PFSK-1 (cell line): ENCODE measurements around the gene HAPLN3.

Source experiments
- FOXP2 ChIP-seq: optimal IDR thresholded peaks from 2 replicates; pipeline ENCODE3; 2011; ENCODE audit warnings: borderline replicate concordance, control low read depth, inconsistent platforms; ENCODE audit not compliant: insufficient read depth; ENCODE audit errors: extremely low read length, extremely low read depth
- POLR2AphosphoS5 ChIP-seq: IDR thresholded peaks from 2 replicates; pipeline ENCODE4 v1.6.1; 2012; ENCODE audit warnings: low read depth, mild to moderate bottlenecking, control low read depth, low read length, moderate library complexity
- REST ChIP-seq, 2 experiments: IDR thresholded peaks; 2 replicates each; pipeline versions ENCODE4 v1.6.1 to v1.8.0; 2011 to 2012; ENCODE audit warnings: low read depth in 2 of 2, low read length in 2 of 2, control low read depth in 1 of 2, inconsistent platforms in 1 of 2, mild to moderate bottlenecking in 1 of 2, moderate library complexity in 1 of 2; ENCODE audit not compliant: insufficient read depth in 1 of 2
- SIN3A ChIP-seq: IDR thresholded peaks from 2 replicates; pipeline ENCODE4 v1.6.1; 2012; ENCODE audit warnings: mild to moderate bottlenecking, low read length, moderate library complexity, borderline replicate concordance; ENCODE audit not compliant: insufficient read depth
- TAF1 ChIP-seq: IDR thresholded peaks from 2 replicates; pipeline ENCODE4 v1.6.1; 2012; ENCODE audit warnings: low read length, control low read depth, borderline replicate concordance; ENCODE audit not compliant: insufficient read depth

Gene HAPLN3

GRCh38 chr15:88864861-88865497 is 30.4 kb downstream of the HAPLN3 start:
- no peak for TF ChIP-seq REST (IDR thresholded peaks at IDR 0.05; ENCODE audit: insufficient read depth in 1 of 2, low read depth in 2 of 2, low read length in 2 of 2)
- no peak for TF ChIP-seq FOXP2
- no peak for TF ChIP-seq TAF1
- no peak for TF ChIP-seq POLR2AphosphoS5
- TF ChIP-seq SIN3A: no peak

GRCh38 chr15:88863412-88863811 is 31.9 kb downstream of the HAPLN3 start:
- TF ChIP-seq REST (IDR thresholded peaks at IDR 0.05; ENCODE audit: insufficient read depth in 1 of 2, low read depth in 2 of 2, low read length in 2 of 2) (no peak), SIN3A (no peak), POLR2AphosphoS5 (no peak), FOXP2 (no peak), TAF1 (no peak)

- TF ChIP-seq TAF1 (no peak), REST (IDR thresholded peaks at IDR 0.05; ENCODE audit: insufficient read depth in 1 of 2, low read depth in 2 of 2, low read length in 2 of 2) (no peak), FOXP2 (no peak), SIN3A (no peak), POLR2AphosphoS5 (no peak)
Observed at GRCh38 chr15:88860212-88860611, 35.1 kb downstream of the HAPLN3 start.

- no peak for TF ChIP-seq POLR2AphosphoS5
- TF ChIP-seq TAF1: no peak
- no peak for TF ChIP-seq FOXP2
- no peak for TF ChIP-seq REST (IDR thresholded peaks at IDR 0.05; ENCODE audit: insufficient read depth in 1 of 2, low read depth in 2 of 2, low read length in 2 of 2)
- no peak for TF ChIP-seq SIN3A
Observed at GRCh38 chr15:88859550-88859949, 35.8 kb downstream of the HAPLN3 start.
